ENCODE measurements around the gene TNNT3. TPM values are rescaled to one million over a fixed set of nuclear protein-coding genes. Genes with fewer than 3 reads are reported as not detected.

Gene TNNT3
- total RNA-seq, 4 donors from 2014 or later: 1.5 to 12.9 (median 4.8) TPM

- Histone ChIP-seq H3K27ac (no peak overlapping the region), H3K27me3 (no peaks in the 10 kb centered on the region), H3K9me3 (no peaks in the 10 kb centered on the region), H3K36me3 (no peaks in the 10 kb centered on the region), H3K4me3 (no peak overlapping the region), H3K4me1 (peaks cover 36% of the 10 kb centered on the region)
- no peak for TF ChIP-seq POLR2A (IDR thresholded peaks at IDR 0.05)
- no peak for TF ChIP-seq POLR2AphosphoS5 (IDR thresholded peaks at IDR 0.05)
- TF ChIP-seq EP300 (IDR thresholded peaks at IDR 0.05): no peak
- TF ChIP-seq CTCF (IDR thresholded peaks at IDR 0.05): no peak
- peak in 1 of 2 donors; percentile 63 for DNase-seq (ENCODE audit: low spot score in 2 of 2)
- 67% methylated on average over 14 of the region's 14 CpGs for WGBS
Observed at GRCh38 chr11:1916132-1916985, 3.1 kb upstream of the TNNT3 start.

GRCh38 chr11:1916986-1917522, 2.4 kb upstream of the TNNT3 start:
- no peaks in the 10 kb centered on the region for H3K27me3 ChIP-seq
- no peak overlapping the region for H3K4me3 ChIP-seq
- H3K27ac ChIP-seq: no peak overlapping the region
- no peak for TF ChIP-seq POLR2AphosphoS5 (IDR thresholded peaks at IDR 0.05)
- no peak for TF ChIP-seq POLR2A (IDR thresholded peaks at IDR 0.05)
- TF ChIP-seq CTCF (IDR thresholded peaks at IDR 0.05): no peak
- no peak for TF ChIP-seq EP300 (IDR thresholded peaks at IDR 0.05)
- peak in 1 of 2 donors; percentile 63 for DNase-seq (ENCODE audit: low spot score in 2 of 2)
- peaks cover 41% of the 10 kb centered on the region for H3K4me1 ChIP-seq
- H3K36me3 ChIP-seq: no peaks in the 10 kb centered on the region
- WGBS: 47% methylated on average over 5 of the region's 8 CpGs
- no peaks in the 10 kb centered on the region for H3K9me3 ChIP-seq

GRCh38 chr11:1917523-1918435, 1.7 kb upstream of the TNNT3 start:
- H3K27ac ChIP-seq: no peak overlapping the region
- no peak overlapping the region for H3K4me3 ChIP-seq
- DNase-seq (ENCODE audit: low spot score in 2 of 2): peak in 1 of 2 donors; percentile 63
- no peaks in the 10 kb centered on the region for H3K9me3 ChIP-seq
- H3K36me3 ChIP-seq: no peaks in the 10 kb centered on the region
- 60% methylated on average over 18 of the region's 34 CpGs for WGBS
- H3K27me3 ChIP-seq: no peaks in the 10 kb centered on the region
- H3K4me1 ChIP-seq: peaks cover 47% of the 10 kb centered on the region
- peak; percentile 39 to 60 for TF ChIP-seq CTCF (IDR thresholded peaks at IDR 0.05)
- TF ChIP-seq POLR2A (IDR thresholded peaks at IDR 0.05): no peak

GRCh38 chr11:1918436-1919315, 827 bp upstream of the TNNT3 start:
- Histone ChIP-seq H3K4me1 (peaks cover 47% of the 10 kb centered on the region), H3K27me3 (no peaks in the 10 kb centered on the region), H3K9me3 (no peaks in the 10 kb centered on the region), H3K36me3 (no peaks in the 10 kb centered on the region), H3K27ac (no peak overlapping the region), H3K4me3 (no peak overlapping the region)
- TF ChIP-seq CTCF (IDR thresholded peaks at IDR 0.05): no peak
- TF ChIP-seq EP300 (IDR thresholded peaks at IDR 0.05): no peak
- no peak for TF ChIP-seq POLR2AphosphoS5 (IDR thresholded peaks at IDR 0.05)
- TF ChIP-seq POLR2A (IDR thresholded peaks at IDR 0.05): no peak
- 68% methylated on average over 3 of the region's 29 CpGs for WGBS
- peak in 1 of 2 donors; percentile 72 for DNase-seq (ENCODE audit: low spot score in 2 of 2)
